ENCODE measurements around the gene FANCD2OS. TPM values are rescaled to one million over a fixed set of nuclear protein-coding genes. Genes with fewer than 3 reads are reported as not detected.
"Not testable (repeated sequence)": the region's sequence is repeated elsewhere in the genome, so short reads cannot be mapped to it uniquely, and the experiment has no call there.

FANCD2OS gene
- total and polyA plus RNA-seq, 2 donors (not counting 3 experiments of a cell fraction or from before 2014, with no cell fraction given): not detected

- H3K4me3 ChIP-seq (replicated peaks in 1 of 3; ENCODE audit: insufficient read depth in 1 of 3, low read depth in 1 of 3, low read length in 3 of 3): no peak overlapping the region
- no peak overlapping the region for H2AFZ ChIP-seq (ENCODE audit: low read depth, low read length)
- FAIRE-seq (no peak), DNase-seq (ENCODE audit: low read depth, low spot score) (no peak)
- BruUV-seq (replicated peaks): no TSS peak
- H3K9me1 ChIP-seq (replicated peaks; ENCODE audit: control insufficient read depth, extremely low read depth, insufficient read depth, low read length): no peaks in the 10 kb centered on the region
- H3K27ac ChIP-seq (ENCODE audit: insufficient read depth, low read depth, low read length): no peak overlapping the region
- no peaks in the 10 kb centered on the region for H3K36me3 ChIP-seq (ENCODE audit: control insufficient read depth in 2 of 2, extremely low read depth in 1 of 2, insufficient read depth in 2 of 2, low read length in 2 of 2)
- no peaks in the 10 kb centered on the region for H3K79me2 ChIP-seq (ENCODE audit: control insufficient read depth, insufficient read depth, low read length)
- H3K4me1 ChIP-seq (ENCODE audit: control insufficient read depth, extremely low read depth, insufficient read depth, low read length): no peaks in the 10 kb centered on the region
- H3K9me3 ChIP-seq (replicated peaks; ENCODE audit: control insufficient read depth, insufficient read depth, low read length): no peaks in the 10 kb centered on the region
- POLR2A ChIA-PET: no interaction called here
- no peak overlapping the region for H3K4me2 ChIP-seq (ENCODE audit: insufficient read depth, low read length)
- H3K9ac ChIP-seq (replicated peaks; ENCODE audit: extremely low read depth, insufficient read depth, low read length): no peak overlapping the region
- H3K27me3 ChIP-seq (ENCODE audit: control insufficient read depth in 2 of 2, insufficient read depth in 2 of 2, low read length in 2 of 2): no peaks in the 10 kb centered on the region
- dilution Hi-C loops (cut with MboI; ENCODE audit: extremely low pct_ligation_motif_present, low sequenced_read_pairs): no loop called here
- TF ChIP-seq POLR2AphosphoS5 (IDR thresholded peaks at IDR 0.05; ENCODE audit: insufficient read depth, low read depth, low read length) (no peak), EZH2 (IDR thresholded peaks at IDR 0.05; ENCODE audit: borderline replicate concordance, low read depth, low read length, severe bottlenecking) (no peak), CTCF (IDR thresholded peaks at IDR 0.05; ENCODE audit: extremely low read depth in 1 of 2, insufficient read depth in 1 of 2, low read depth in 1 of 2, low read length in 2 of 2) (no peak), FOS (IDR thresholded peaks at IDR 0.05; ENCODE audit: borderline replicate concordance, insufficient read depth, low read length) (no peak), POLR2A (IDR thresholded peaks at IDR 0.05; ENCODE audit: low read depth, low read length) (no peak), MYC (IDR thresholded peaks at IDR 0.05; ENCODE audit: low read depth, low read length) (no peak), MAX (IDR thresholded peaks at IDR 0.05; ENCODE audit: insufficient read depth, insufficient read length) (no peak), GATA2 (IDR thresholded peaks at IDR 0.05; ENCODE audit: insufficient read depth, insufficient read length, low read depth, low read length) (no peak), JUN (IDR thresholded peaks at IDR 0.05; ENCODE audit: borderline replicate concordance, insufficient read depth, insufficient read length, low read depth) (no peak)
- no peaks in the 10 kb centered on the region for H4K20me1 ChIP-seq (replicated peaks; ENCODE audit: control insufficient read depth, extremely low read depth, insufficient read depth, low read length)
- intact Hi-C loops (cut with micrococcal nuclease): no loop called here
- CTCF ChIA-PET: no interaction called here
Measured at GRCh38 chr3:10093678-10094077, 14.4 kb downstream of the FANCD2OS start.

GRCh38 chr3:10091387-10091786 lies 16.7 kb downstream of the FANCD2OS start:
- H3K4me2 ChIP-seq (ENCODE audit: insufficient read depth, low read length); H3K9me3 ChIP-seq (replicated peaks; ENCODE audit: control insufficient read depth, insufficient read depth, low read length); DNase-seq (ENCODE audit: low read depth, low spot score); H3K36me3 ChIP-seq (ENCODE audit: control insufficient read depth in 2 of 2, extremely low read depth in 1 of 2, insufficient read depth in 2 of 2, low read length in 2 of 2); H3K9ac ChIP-seq (replicated peaks; ENCODE audit: extremely low read depth, insufficient read depth, low read length); H3K4me1 ChIP-seq (ENCODE audit: control insufficient read depth, extremely low read depth, insufficient read depth, low read length); intact Hi-C loops (cut with micrococcal nuclease); H4K20me1 ChIP-seq (replicated peaks; ENCODE audit: control insufficient read depth, extremely low read depth, insufficient read depth, low read length); dilution Hi-C loops (cut with MboI; ENCODE audit: extremely low pct_ligation_motif_present, low sequenced_read_pairs); H2AFZ ChIP-seq (ENCODE audit: low read depth, low read length); H3K4me3 ChIP-seq (replicated peaks in 1 of 3; ENCODE audit: insufficient read depth in 1 of 3, low read depth in 1 of 3, low read length in 3 of 3); H3K27ac ChIP-seq (ENCODE audit: insufficient read depth, low read depth, low read length); H3K9me1 ChIP-seq (replicated peaks; ENCODE audit: control insufficient read depth, extremely low read depth, insufficient read depth, low read length); POLR2A ChIA-PET; CTCF ChIA-PET; H3K27me3 ChIP-seq (ENCODE audit: control insufficient read depth in 2 of 2, insufficient read depth in 2 of 2, low read length in 2 of 2); H3K79me2 ChIP-seq (ENCODE audit: control insufficient read depth, insufficient read depth, low read length); BruUV-seq (replicated peaks): not testable (repeated sequence)
- FAIRE-seq: peak; percentile 24

- H4K20me1 ChIP-seq (replicated peaks; ENCODE audit: control insufficient read depth, extremely low read depth, insufficient read depth, low read length); H3K36me3 ChIP-seq (ENCODE audit: control insufficient read depth in 2 of 2, extremely low read depth in 1 of 2, insufficient read depth in 2 of 2, low read length in 2 of 2); FAIRE-seq; BruUV-seq (replicated peaks); H3K9ac ChIP-seq (replicated peaks; ENCODE audit: extremely low read depth, insufficient read depth, low read length); dilution Hi-C loops (cut with MboI; ENCODE audit: extremely low pct_ligation_motif_present, low sequenced_read_pairs); H3K4me1 ChIP-seq (ENCODE audit: control insufficient read depth, extremely low read depth, insufficient read depth, low read length); H2AFZ ChIP-seq (ENCODE audit: low read depth, low read length); H3K4me3 ChIP-seq (replicated peaks in 1 of 3; ENCODE audit: insufficient read depth in 1 of 3, low read depth in 1 of 3, low read length in 3 of 3); H3K79me2 ChIP-seq (ENCODE audit: control insufficient read depth, insufficient read depth, low read length); POLR2A ChIA-PET; H3K27ac ChIP-seq (ENCODE audit: insufficient read depth, low read depth, low read length); H3K9me3 ChIP-seq (replicated peaks; ENCODE audit: control insufficient read depth, insufficient read depth, low read length); intact Hi-C loops (cut with micrococcal nuclease); DNase-seq (ENCODE audit: low read depth, low spot score); H3K27me3 ChIP-seq (ENCODE audit: control insufficient read depth in 2 of 2, insufficient read depth in 2 of 2, low read length in 2 of 2); H3K4me2 ChIP-seq (ENCODE audit: insufficient read depth, low read length); H3K9me1 ChIP-seq (replicated peaks; ENCODE audit: control insufficient read depth, extremely low read depth, insufficient read depth, low read length); CTCF ChIA-PET: not testable (repeated sequence)
Measured at GRCh38 chr3:10090774-10091173, 17.3 kb downstream of the FANCD2OS start.
